Stimulated activated CD4-positive, alpha-beta T cell treated with anti-CD3 and anti-CD28 coated beads, Interleukin-4, amount 100 ng/mL, for 4 hours (primary cell): ENCODE results near the gene SHISAL2A.
"Not testable (repeated sequence)": the region's sequence is repeated elsewhere in the genome, so short reads cannot be mapped to it uniquely, and the experiment has no call there.

Experiments
- DNase-seq, 2 experiments: peaks; one replicate each; pipeline ENCODE4 v3.0.0-alpha.2; 2020

Gene SHISAL2A

GRCh38 chr1:52692697-52693096 lies 59.7 kb downstream of the SHISAL2A start:
- no peak for DNase-seq

GRCh38 chr1:52693351-52693750 lies 60.4 kb downstream of the SHISAL2A start:
- DNase-seq, result not testable (repeated sequence)

GRCh38 chr1:52693843-52694242 lies 60.9 kb downstream of the SHISAL2A start:
- DNase-seq, result no peak

- DNase-seq, result no peak
Observed at GRCh38 chr1:52695627-52696026, 62.7 kb downstream of the SHISAL2A start.

GRCh38 chr1:52697795-52698674 lies 65.1 kb downstream of the SHISAL2A start, which contains the start of gene COA7:
Gene COA7, minus strand, starts transcription at chr1:52698347. Its CDS starts 21 bp downstream, at chr1:52698326.
- peak; percentile 46 to 73 for DNase-seq

- DNase-seq, result peak; percentile 66 to 80
Observed at GRCh38 chr1:52702886-52703787, 70.2 kb downstream of the SHISAL2A start.

- DNase-seq, result no peak
Observed at GRCh38 chr1:52706136-52706670, 73.2 kb downstream of the SHISAL2A start.
